Lung (tissue), 12 donors: ENCODE data around the gene TTLL10. TPM values are rescaled to one million over a fixed set of nuclear protein-coding genes. Genes with fewer than 3 reads are reported as not detected.

Experiments
- ATAC-seq: fragments of 200-7000 bp; cut with Tn5 transposase; one replicate; pipeline ENCODE4 v1.9.1; 2020; ENCODE audit warnings: moderate number of reproducible peaks; ENCODE audit not compliant: insufficient read depth, low FRiP score
- DNase-seq, 3 donors: peaks; one replicate each; pipeline ENCODE4 v3.0.0-alpha.2; 2013 to 2017
- H3K27ac ChIP-seq, 2 donors: one replicate each; pipeline ENCODE4 v1.5.1; 2013; ENCODE audit warnings: mild to moderate bottlenecking in 2 of 2, moderate library complexity in 2 of 2, control low read depth in 1 of 2, inconsistent platforms in 1 of 2, low read depth in 1 of 2, low read length in 1 of 2
- H3K27me3 ChIP-seq, 3 donors: one replicate each; pipeline ENCODE4 v1.5.1; 2013; ENCODE audit warnings: low read length in 2 of 3; ENCODE audit not compliant: control insufficient read depth in 3 of 3, insufficient read depth in 3 of 3
- H3K36me3 ChIP-seq, 4 donors: one replicate each; pipeline ENCODE4 v1.5.1; 2013; ENCODE audit warnings: low read length in 4 of 4, mild to moderate bottlenecking in 1 of 4, moderate library complexity in 1 of 4; ENCODE audit not compliant: control insufficient read depth in 4 of 4, insufficient read depth in 4 of 4
- H3K4me1 ChIP-seq, 5 donors: one replicate each; pipeline ENCODE4 v1.5.1; 2013; ENCODE audit warnings: low read length in 5 of 5, mild to moderate bottlenecking in 2 of 5, moderate library complexity in 1 of 5; ENCODE audit not compliant: control insufficient read depth in 5 of 5, insufficient read depth in 5 of 5
- H3K4me3 ChIP-seq: one replicate; pipeline ENCODE4 v1.5.1; 2013; ENCODE audit warnings: mild to moderate bottlenecking, control low read depth, moderate library complexity
- H3K9ac ChIP-seq, 2 donors: one replicate each; pipeline ENCODE4 v1.5.1; 2013; ENCODE audit warnings: low read length in 2 of 2, control low read depth in 1 of 2; ENCODE audit not compliant: insufficient read depth in 1 of 2
- H3K9me3 ChIP-seq, 4 donors: one replicate each; pipeline ENCODE4 v1.5.1; 2013; ENCODE audit warnings: low read length in 3 of 4, mild to moderate bottlenecking in 1 of 4, moderate library complexity in 1 of 4; ENCODE audit not compliant: control insufficient read depth in 4 of 4, insufficient read depth in 3 of 4
- CTCF ChIP-seq: IDR thresholded peaks from 2 replicates; pipeline ENCODE4 v1.5.1; 2012; ENCODE audit warnings: mild to moderate bottlenecking; ENCODE audit errors: control extremely low read depth, extremely low read depth
- WGBS, 2 donors: extraction: QIAGEN DNeasy Blood & Tissue Kit; methylation state at CpG; one replicate each; pipeline ENCODE4 v1.1.7; 2013; 5-methylcytosine and 5-hydroxymethylcytosine counted together
- polyA plus RNA-seq, 2 donors: library from polyadenylated mRNA; stranded (reverse); fragments of 200-250 nt; gene quantifications; one replicate each; pipeline ENCODE4 v1.2.1, GENCODE V29; 2013
- total RNA-seq, 2 donors: library from RNA; depleted of rRNA in 1 of 2; stranded (reverse); fragments of >200 nt in 1 of 2; gene quantifications; one replicate each; pipeline ENCODE4 v1.2.1, GENCODE V29; 2014 to 2021
- donor health status: control.
- donor health status: control.
- donor health status: Bipolar disorder and iron deficiency.
- donor health status: healthy.
- donor health status: DM: yes; HTN: yes; CAD: no.

Gene TTLL10
- total and polyA plus RNA-seq, 4 donors, result 3.7 to 19.7 (median 4.5) TPM

- no peak for ATAC-seq
- H3K9ac ChIP-seq, result no peak overlapping the region
- no peak for DNase-seq
- WGBS, 2 donors, result 90 to 94% methylated on average over 21 to 23 of the region's 23 CpGs
- H3K27me3 ChIP-seq, result peaks cover 0 to 3% (median 0%) of the 10 kb centered on the region in 3 donors
- H3K4me1 ChIP-seq, result peaks cover 0 to 15% (median 6%) of the 10 kb centered on the region in 5 donors
- H3K4me3 ChIP-seq, result no peak overlapping the region
- H3K27ac ChIP-seq, result no peak overlapping the region
- no peaks in the 10 kb centered on the region for H3K9me3 ChIP-seq
- no peak for TF ChIP-seq CTCF
- H3K36me3 ChIP-seq, result no peaks in the 10 kb centered on the region
Measured at GRCh38 chr1:1160281-1160930, 13.3 kb upstream of the TTLL10 start.

DNA sequence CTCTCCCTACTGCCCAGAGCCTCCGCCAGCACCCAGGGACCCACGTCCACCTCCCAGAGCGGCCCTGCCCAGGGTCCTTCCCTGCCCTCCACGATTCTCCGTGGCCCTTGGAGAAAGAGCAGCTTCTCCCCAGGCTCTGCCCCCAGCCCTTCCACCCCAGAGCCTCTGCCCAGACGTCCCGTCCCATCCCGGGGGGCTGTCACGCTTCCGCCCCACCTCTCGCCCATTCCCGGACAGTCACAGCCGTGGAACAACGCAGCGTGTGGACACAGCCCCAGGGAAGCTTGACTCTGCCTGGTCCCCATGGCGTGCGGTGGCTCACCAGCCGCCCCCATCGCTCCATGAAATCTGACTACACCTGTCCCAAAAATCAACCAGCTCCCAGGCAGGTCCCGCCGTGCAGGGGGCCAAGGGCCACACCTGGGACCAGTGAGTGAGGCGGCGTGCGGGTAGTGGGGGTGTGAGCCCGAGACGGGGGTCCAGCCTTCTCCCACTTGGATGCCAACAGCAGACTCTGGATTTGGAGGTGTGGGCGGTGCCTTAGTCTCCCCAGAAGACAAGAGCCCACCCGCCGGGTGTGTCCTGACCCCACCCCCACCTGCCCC, 12.5 kb upstream of the TTLL10 start:
- Histone ChIP-seq H3K36me3 (no peaks in the 10 kb centered on the region), H3K9ac (no peak overlapping the region), H3K27ac (no peak overlapping the region), H3K9me3 (no peaks in the 10 kb centered on the region), H3K27me3 (peaks cover 0 to 3% (median 0%) of the 10 kb centered on the region in 3 donors), H3K4me3 (no peak overlapping the region), H3K4me1 (peaks cover 0 to 15% (median 6%) of the 10 kb centered on the region in 5 donors)
- DNase-seq (no peak), ATAC-seq (no peak)
- no peak for TF ChIP-seq CTCF
- WGBS, 2 donors, result 93 to 96% methylated on average over 29 of the region's 29 CpGs

DNA sequence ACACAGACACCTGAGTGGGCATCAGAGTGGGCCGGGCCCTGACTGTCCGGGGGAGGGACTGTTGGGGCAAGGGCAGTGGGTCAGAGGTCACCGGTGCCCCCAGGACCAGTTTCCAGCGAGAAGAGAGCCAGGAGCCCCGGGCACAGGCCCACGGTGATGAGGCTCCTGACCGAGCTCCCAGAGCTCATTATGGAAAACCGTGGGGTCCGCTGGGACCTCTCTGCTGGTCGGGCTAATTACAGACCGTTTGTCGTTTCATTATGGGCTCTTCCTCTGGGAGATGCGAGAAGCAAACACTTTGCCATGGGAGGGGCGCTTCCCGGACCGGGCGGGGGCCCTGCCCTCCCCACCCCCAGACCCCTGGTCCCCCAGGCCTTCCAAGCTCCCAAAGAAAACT, 12.0 kb upstream of the TTLL10 start:
- ATAC-seq (no peak), DNase-seq (no peak)
- Histone ChIP-seq H3K9me3 (no peaks in the 10 kb centered on the region), H3K27ac (no peak overlapping the region), H3K4me3 (no peak overlapping the region), H3K4me1 (peaks cover 0 to 15% (median 6%) of the 10 kb centered on the region in 5 donors), H3K36me3 (no peaks in the 10 kb centered on the region), H3K9ac (no peak overlapping the region), H3K27me3 (peaks cover 0 to 3% (median 0%) of the 10 kb centered on the region in 3 donors)
- 77 to 88% methylated on average over 17 of the region's 17 CpGs for WGBS, 2 donors
- no peak for TF ChIP-seq CTCF
